Epithelial cell of esophagus (primary cell): ENCODE measurements around the gene ZP3.
"Not testable (repeated sequence)": the region's sequence is repeated elsewhere in the genome, so short reads cannot be mapped to it uniquely, and the experiment has no call there.

Experiments used
- DNase-seq: peaks from one replicate; pipeline ENCODE4 v3.0.0; 2010; ENCODE audit warnings: low read depth
- H3K4me3 ChIP-seq: 2 replicates; pipeline ENCODE4 v1.5.1; 2011; ENCODE audit warnings: mild to moderate bottlenecking, low read length, control low read depth
- TF ChIP-seq, protein P1 (sequence below): IDR thresholded peaks from 2 replicates; pipeline ENCODE4 v1.5.1; 2011; ENCODE audit warnings: low read depth, mild to moderate bottlenecking, low read length, control low read depth, inconsistent platforms; ENCODE audit not compliant: insufficient read depth; ENCODE audit errors: missing control alignments

Gene ZP3

DNA sequence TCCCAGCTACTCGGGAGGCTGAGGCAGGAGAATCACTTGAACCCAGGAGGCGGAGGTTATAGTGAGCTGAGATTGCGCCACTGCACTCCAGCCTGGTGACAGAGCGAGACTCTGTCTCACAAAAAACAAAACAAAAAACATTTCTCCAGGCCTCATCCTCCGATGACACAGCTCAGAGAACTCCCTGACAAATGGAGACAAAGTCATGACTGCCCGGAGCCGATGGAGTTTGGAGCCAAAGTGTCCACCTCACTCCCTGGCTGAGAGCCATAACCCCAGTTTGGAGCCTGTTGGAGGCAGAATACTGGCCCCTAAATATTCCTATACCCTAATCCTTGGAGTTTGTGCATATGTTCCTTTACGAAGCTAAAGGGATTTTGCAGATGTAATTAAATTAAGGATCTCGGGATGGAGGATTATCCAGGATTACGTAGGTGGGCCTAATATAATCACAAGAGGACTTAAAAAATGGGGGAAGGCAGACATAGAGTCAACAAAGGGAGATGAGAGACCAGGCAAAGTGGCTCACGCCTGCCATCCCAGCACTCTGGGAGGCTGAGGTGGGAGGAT is 38.0 kb upstream of the ZP3 start:
- TF ChIP-seq, protein P1, sequence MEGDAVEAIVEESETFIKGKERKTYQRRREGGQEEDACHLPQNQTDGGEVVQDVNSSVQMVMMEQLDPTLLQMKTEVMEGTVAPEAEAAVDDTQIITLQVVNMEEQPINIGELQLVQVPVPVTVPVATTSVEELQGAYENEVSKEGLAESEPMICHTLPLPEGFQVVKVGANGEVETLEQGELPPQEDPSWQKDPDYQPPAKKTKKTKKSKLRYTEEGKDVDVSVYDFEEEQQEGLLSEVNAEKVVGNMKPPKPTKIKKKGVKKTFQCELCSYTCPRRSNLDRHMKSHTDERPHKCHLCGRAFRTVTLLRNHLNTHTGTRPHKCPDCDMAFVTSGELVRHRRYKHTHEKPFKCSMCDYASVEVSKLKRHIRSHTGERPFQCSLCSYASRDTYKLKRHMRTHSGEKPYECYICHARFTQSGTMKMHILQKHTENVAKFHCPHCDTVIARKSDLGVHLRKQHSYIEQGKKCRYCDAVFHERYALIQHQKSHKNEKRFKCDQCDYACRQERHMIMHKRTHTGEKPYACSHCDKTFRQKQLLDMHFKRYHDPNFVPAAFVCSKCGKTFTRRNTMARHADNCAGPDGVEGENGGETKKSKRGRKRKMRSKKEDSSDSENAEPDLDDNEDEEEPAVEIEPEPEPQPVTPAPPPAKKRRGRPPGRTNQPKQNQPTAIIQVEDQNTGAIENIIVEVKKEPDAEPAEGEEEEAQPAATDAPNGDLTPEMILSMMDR = no peak
- no peak overlapping the region for H3K4me3 ChIP-seq
- no peak for DNase-seq

- not testable (repeated sequence) for DNase-seq, H3K4me3 ChIP-seq
Measured at GRCh38 chr7:76387789-76388188, 37.0 kb upstream of the ZP3 start.

- H3K4me3 ChIP-seq = no peak overlapping the region
- TF ChIP-seq, protein P1 = no peak
- DNase-seq = no peak
Measured at GRCh38 chr7:76390092-76390491, 34.7 kb upstream of the ZP3 start.

DNA sequence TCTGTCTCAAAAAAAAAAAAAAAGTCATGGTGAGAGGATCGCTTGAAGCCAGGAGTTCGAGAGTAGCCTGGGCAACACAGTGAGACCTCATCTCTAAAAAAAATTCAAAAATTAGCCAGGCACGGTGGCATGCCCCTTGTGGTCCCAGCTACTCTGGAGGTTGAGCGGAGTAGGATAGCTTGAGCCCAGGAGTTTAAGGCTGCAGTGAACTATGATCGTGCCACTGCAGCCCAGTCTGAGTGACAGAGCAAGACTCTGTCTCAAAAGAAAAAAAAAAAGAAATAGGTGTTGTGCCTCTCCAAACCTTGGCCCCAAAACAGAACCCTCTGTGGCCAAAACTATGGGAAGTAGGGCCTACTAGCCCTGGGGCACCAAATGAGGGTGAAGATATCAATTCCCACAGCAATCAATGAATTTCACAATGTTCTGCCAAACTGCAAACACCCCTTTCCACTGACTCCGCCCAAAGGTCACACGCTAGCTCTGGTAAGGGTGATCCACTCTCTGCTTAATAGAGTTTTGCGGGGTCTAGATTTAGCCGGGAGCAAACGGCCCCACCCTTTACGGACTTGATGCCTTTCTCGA is 32.1 kb upstream of the ZP3 start:
- H3K4me3 ChIP-seq = peak overlapping the region; percentile 53
- DNase-seq = no peak
- TF ChIP-seq, protein P1 = no peak

- peak; percentile 77 for DNase-seq
- TF ChIP-seq, protein P1 = no peak
- peak overlapping the region; percentile 53 for H3K4me3 ChIP-seq
Measured at GRCh38 chr7:76393116-76394031, 31.4 kb upstream of the ZP3 start.

GRCh38 chr7:76394957-76395356 is 29.8 kb upstream of the ZP3 start:
- TF ChIP-seq, protein P1 = no peak
- no peak for DNase-seq
- H3K4me3 ChIP-seq = no peak overlapping the region

DNA sequence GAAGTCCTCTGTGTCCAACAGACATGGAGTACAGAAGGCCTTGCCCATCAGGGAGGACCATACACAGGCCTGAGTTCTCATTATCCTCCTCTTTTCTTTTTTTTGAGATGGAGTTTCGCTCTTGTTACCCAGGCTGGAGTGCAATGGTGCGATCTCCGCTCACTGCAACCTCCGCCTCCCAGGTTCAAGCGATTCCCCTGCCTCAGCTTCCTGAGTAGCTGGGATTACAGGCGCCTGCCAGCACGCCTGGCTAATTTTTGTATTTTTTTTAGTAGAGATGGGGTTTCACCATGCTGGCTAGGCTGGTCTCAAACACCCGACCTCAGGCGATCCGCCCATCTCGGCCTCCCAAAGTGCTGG is 29.2 kb upstream of the ZP3 start:
- not testable (repeated sequence) for DNase-seq, H3K4me3 ChIP-seq
